Measurements from ENCODE around the gene SCGB2B2. TPM values are rescaled to one million over a fixed set of nuclear protein-coding genes. Genes with fewer than 3 reads are reported as not detected.
A peak's percentile ranks its signal among the peaks of the same experiment; 100 is the strongest.

The SCGB2B2 gene
- polyA plus RNA-seq, 2 of the 4 experiments (the other 2 are of a cell fraction), result 0.21 to 0.26 TPM

DNA sequence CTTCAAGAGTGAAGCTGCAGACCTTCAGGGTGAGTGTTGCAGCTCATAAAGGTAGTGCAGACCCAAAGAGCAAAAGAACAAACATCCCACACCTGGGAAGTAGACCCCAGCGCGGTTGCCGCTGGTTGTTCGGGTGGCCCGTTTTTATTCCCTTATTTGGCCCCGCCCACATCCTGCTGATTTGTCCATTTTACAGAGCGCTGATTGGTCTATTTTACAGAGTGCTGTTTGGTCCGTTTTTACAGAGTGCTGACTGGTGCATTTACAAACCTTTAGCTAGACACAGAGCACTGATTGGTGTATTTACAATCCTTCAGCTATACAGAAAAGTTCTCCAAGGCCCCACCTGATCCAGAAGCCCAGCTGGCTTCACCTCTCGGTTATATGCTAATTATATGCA is 1.0 kb downstream of the SCGB2B2 start:
- H3K27ac ChIP-seq, result no peak overlapping the region
- no peak overlapping the region; the same call in 2 of the 3 replicates for H3K4me3 ChIP-seq
- TF ChIP-seq ZC3H11A (IDR thresholded peaks at IDR 0.05) (no peak), MAFK (IDR thresholded peaks at IDR 0.05; ENCODE audit: partially characterized antibody) (peak; percentile 66)
- H3K4me1 ChIP-seq, result no peaks in the 10 kb centered on the region
- DNase-seq (ENCODE audit: low read depth in 1 of 2, low spot score in 1 of 2) (no peak), ATAC-seq (no peak), FAIRE-seq (no peak)
- H3K4me2 ChIP-seq, result no peak overlapping the region
- ChIA-PET POLR2A (interaction anchor here (0.9 kb wide), 1 partner anchor 58 kb away, joined by 4 read pairs; the partner anchor contains the start of gene ZNF181), CTCF (interaction anchor here (1.1 to 2.1 kb wide), 6 partner anchors 36 to 466 kb away, joined by 3 to 9 read pairs (median 3); no protein-coding TSS in a partner anchor)
- H3K9me3 ChIP-seq, result peaks cover 77% of the 10 kb centered on the region
- 77% methylated on average over 9 of the region's 9 CpGs for WGBS (ENCODE audit: missing lambda C conversion rate)

DNA sequence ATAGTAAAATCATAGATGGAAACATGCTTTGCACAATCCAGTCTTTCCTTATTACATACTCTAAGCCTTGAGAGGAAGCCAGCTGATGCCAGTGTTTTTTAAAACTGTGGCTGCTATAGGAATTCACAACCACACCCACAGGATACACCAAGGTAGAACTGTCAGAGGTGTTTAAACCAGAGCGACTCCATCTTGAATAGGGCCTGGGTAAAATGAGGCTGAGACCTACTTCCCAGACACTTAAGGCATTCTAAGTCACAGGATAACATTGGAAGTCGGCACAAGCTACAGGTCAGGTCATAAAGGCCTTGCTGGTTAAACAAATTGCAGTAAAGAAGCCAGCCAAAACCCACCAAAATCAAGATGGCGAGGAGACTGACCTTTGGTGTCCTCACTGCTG is 1.7 kb downstream of the SCGB2B2 start:
- TF ChIP-seq BHLHE40 (IDR thresholded peaks at IDR 0.05; ENCODE audit: low read depth, low read length), result no peak
- no peak for TF ChIP-seq CHD2 (IDR thresholded peaks at IDR 0.05; ENCODE audit: low read length, partially characterized antibody)
- no peak for TF ChIP-seq NR3C1 (IDR thresholded peaks at IDR 0.05)
- no peak for TF ChIP-seq RFX5 (IDR thresholded peaks at IDR 0.05)
- DNase-seq (ENCODE audit: low read depth in 1 of 2, low spot score in 1 of 2) (no peak), FAIRE-seq (no peak), ATAC-seq (no peak)
- ChIA-PET POLR2A (interaction anchor here (0.9 kb wide), 1 partner anchor 58 kb away, joined by 4 read pairs; the partner anchor contains the start of gene ZNF181), CTCF (interaction anchor here (1.1 to 2.1 kb wide), 6 partner anchors 35 to 467 kb away, joined by 3 to 9 read pairs (median 3); no protein-coding TSS in a partner anchor)
- no peak overlapping the region for H3K4me3 ChIP-seq
- peaks cover 71% of the 10 kb centered on the region for H3K9me3 ChIP-seq
- H3K4me1 ChIP-seq, result no peaks in the 10 kb centered on the region
- no peak overlapping the region for H3K27ac ChIP-seq
- no peak overlapping the region for H3K4me2 ChIP-seq
- 67% methylated on average over 3 of the region's 3 CpGs for WGBS (ENCODE audit: missing lambda C conversion rate)

DNA sequence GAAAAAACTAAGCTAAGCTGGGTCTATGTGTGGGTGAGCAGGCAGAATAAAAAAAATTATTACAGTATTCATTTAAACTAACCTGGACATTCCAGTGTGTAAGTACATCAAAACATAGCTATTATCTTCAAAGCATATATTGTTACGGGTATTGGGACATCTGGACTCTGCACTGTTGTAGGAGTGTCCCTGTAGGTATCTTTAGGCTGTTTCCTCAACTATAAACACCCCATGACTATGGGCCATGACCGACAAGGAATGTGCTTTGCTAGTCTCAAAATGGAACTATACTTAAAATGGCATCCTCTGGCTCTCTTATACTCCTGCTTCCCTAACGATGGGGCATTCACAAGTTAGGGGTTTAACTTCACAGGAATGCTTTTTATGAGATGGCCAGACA is 3.4 kb downstream of the SCGB2B2 start:
- 8% methylated on average over 3 of the region's 3 CpGs for WGBS (ENCODE audit: missing lambda C conversion rate)
- Histone ChIP-seq H3K4me1 (no peaks in the 10 kb centered on the region), H3K9me3 (peaks cover 57% of the 10 kb centered on the region), H3K27ac (no peak overlapping the region), H3K4me3 (no peak overlapping the region), H3K4me2 (no peak overlapping the region)
- FAIRE-seq (peak; percentile 76), ATAC-seq (no peak), DNase-seq (ENCODE audit: low read depth in 1 of 2, low spot score in 1 of 2) (no peak)
- TF ChIP-seq PBX3 (IDR thresholded peaks at IDR 0.05) (no peak), HDAC2 (IDR thresholded peaks at IDR 0.05) (no peak), NR3C1 (IDR thresholded peaks at IDR 0.05) (no peak), NFE2L2 (conservative IDR thresholded peaks at IDR 0.05; ENCODE audit: low read length) (no peak), MAX (IDR thresholded peaks at IDR 0.05) (no peak), EHMT2 (IDR thresholded peaks at IDR 0.05; ENCODE audit: low read depth) (no peak), MYC (IDR thresholded peaks at IDR 0.05; ENCODE audit: borderline replicate concordance, low read length) (no peak), MAFK (IDR thresholded peaks at IDR 0.05; ENCODE audit: partially characterized antibody) (no peak), HOXA7 (CRISPR knock-in tag; IDR thresholded peaks at IDR 0.05) (no peak)
- TF ChIP-seq, protein P1, sequence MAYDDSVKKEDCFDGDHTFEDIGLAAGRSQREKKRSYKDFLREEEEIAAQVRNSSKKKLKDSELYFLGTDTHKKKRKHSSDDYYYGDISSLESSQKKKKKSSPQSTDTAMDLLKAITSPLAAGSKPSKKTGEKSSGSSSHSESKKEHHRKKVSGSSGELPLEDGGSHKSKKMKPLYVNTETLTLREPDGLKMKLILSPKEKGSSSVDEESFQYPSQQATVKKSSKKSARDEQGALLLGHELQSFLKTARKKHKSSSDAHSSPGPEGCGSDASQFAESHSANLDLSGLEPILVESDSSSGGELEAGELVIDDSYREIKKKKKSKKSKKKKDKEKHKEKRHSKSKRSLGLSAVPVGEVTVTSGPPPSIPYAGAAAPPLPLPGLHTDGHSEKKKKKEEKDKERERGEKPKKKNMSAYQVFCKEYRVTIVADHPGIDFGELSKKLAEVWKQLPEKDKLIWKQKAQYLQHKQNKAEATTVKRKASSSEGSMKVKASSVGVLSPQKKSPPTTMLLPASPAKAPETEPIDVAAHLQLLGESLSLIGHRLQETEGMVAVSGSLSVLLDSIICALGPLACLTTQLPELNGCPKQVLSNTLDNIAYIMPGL (CRISPR knock-in tag; IDR thresholded peaks at IDR 0.05; ENCODE audit: borderline replicate concordance), result no peak
- TF ChIP-seq, protein P2, sequence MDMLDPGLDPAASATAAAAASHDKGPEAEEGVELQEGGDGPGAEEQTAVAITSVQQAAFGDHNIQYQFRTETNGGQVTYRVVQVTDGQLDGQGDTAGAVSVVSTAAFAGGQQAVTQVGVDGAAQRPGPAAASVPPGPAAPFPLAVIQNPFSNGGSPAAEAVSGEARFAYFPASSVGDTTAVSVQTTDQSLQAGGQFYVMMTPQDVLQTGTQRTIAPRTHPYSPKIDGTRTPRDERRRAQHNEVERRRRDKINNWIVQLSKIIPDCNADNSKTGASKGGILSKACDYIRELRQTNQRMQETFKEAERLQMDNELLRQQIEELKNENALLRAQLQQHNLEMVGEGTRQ (IDR thresholded peaks at IDR 0.05), result no peak
- POLR2A ChIA-PET, result no interaction called here
- CTCF ChIA-PET, result interaction anchor here (0.6 to 1.6 kb wide), 3 partner anchors 35 to 223 kb away, joined by 3 to 6 read pairs (median 4); no protein-coding TSS in a partner anchor

GRCh38 chr19:34671972-34672371 is 5.0 kb downstream of the SCGB2B2 start:
- no peak overlapping the region for H3K27ac ChIP-seq
- peaks cover 48% of the 10 kb centered on the region for H3K9me3 ChIP-seq
- TF ChIP-seq ZC3H11A (IDR thresholded peaks at IDR 0.05) (peak; percentile 51; the same call in 1 of the 2 replicates), ZFP36 (IDR thresholded peaks at IDR 0.05; ENCODE audit: borderline replicate concordance, partially characterized antibody) (no peak)
- ChIA-PET CTCF (interaction anchor here (1.1 kb wide), 1 partner anchor 11 kb away, joined by 3 read pairs; no protein-coding TSS in a partner anchor), POLR2A (no interaction called here)
- ATAC-seq (no peak), DNase-seq (ENCODE audit: low read depth in 1 of 2, low spot score in 1 of 2) (no peak), FAIRE-seq (peak; percentile 39)
- H3K4me1 ChIP-seq, result peaks cover 5% of the 10 kb centered on the region; the same call in 1 of the 3 replicates
- WGBS (ENCODE audit: missing lambda C conversion rate), result 54% methylated on average over 3 of the region's 3 CpGs
- no peak overlapping the region for H3K4me3 ChIP-seq
- H3K4me2 ChIP-seq, result no peak overlapping the region
